ENCODE results near the gene KDM4C.

GRCh38 chr9:6887051-6887450 is 129.3 kb downstream of the KDM4C start:
- no peak for TF ChIP-seq CTCF (IDR thresholded peaks at IDR 0.05; ENCODE audit: insufficient read depth, low read length, poor library complexity, severe bottlenecking)
- TF ChIP-seq EZH2phosphoT487 (conservative IDR thresholded peaks at IDR 0.05; ENCODE audit: low read length): no peak

All from SU-DHL-6 (cell line).